PC-9 (cell line): ENCODE data around the gene AGO1.

Experiments used
- CTCF ChIP-seq: fragments of 200-600 bp; sonication (generic); conservative IDR thresholded peaks from 2 replicates; pipeline ENCODE4 v1.6.1; 2017; ENCODE audit warnings: mixed run types, antibody characterized with exemption, mild to moderate bottlenecking, moderate library complexity
- EZH2 ChIP-seq: fragments of 200-600 bp; sonication (generic); IDR thresholded peaks from 2 replicates; pipeline ENCODE4 v1.8.0; 2017; ENCODE audit warnings: antibody characterized with exemption, low read depth

- TF ChIP-seq CTCF (no peak), EZH2 (no peak)
Measured at GRCh38 chr1:35884934-35885333, 1.9 kb downstream of the AGO1 start.
